Fibroblast of mammary gland (primary cell): Measurements from ENCODE around the gene WASF2.
"Not testable (repeated sequence)": the region's sequence is repeated elsewhere in the genome, so short reads cannot be mapped to it uniquely, and the experiment has no call there.

Experiments
- DNase-seq: peaks from one replicate; pipeline ENCODE4 v3.0.0-alpha.2; 2010; ENCODE audit warnings: low read depth
- H3K4me3 ChIP-seq: 2 replicates; pipeline ENCODE4 v1.5.1; 2011; ENCODE audit warnings: low read depth, mild to moderate bottlenecking, low read length, moderate library complexity; ENCODE audit not compliant: control insufficient read depth
- CTCF ChIP-seq: conservative IDR thresholded peaks from 2 replicates; pipeline ENCODE4 v1.5.1; 2011; ENCODE audit warnings: low read depth, low read length, inconsistent platforms; ENCODE audit not compliant: control insufficient read depth, insufficient read depth

Gene WASF2

GRCh38 chr1:27505420-27505680, 15.4 kb upstream of the WASF2 start:
- TF ChIP-seq CTCF = no peak
- no peak for DNase-seq
- no peak overlapping the region for H3K4me3 ChIP-seq

GRCh38 chr1:27504588-27505419, 14.8 kb upstream of the WASF2 start:
- TF ChIP-seq CTCF = no peak
- H3K4me3 ChIP-seq = no peak overlapping the region
- DNase-seq = peak; percentile 45

GRCh38 chr1:27503844-27504587, 14.0 kb upstream of the WASF2 start:
- peak; percentile 61 for DNase-seq
- no peak for TF ChIP-seq CTCF
- no peak overlapping the region for H3K4me3 ChIP-seq

- no peak for DNase-seq
- no peak for TF ChIP-seq CTCF
- H3K4me3 ChIP-seq = no peak overlapping the region
Measured at GRCh38 chr1:27503033-27503432, 13.1 kb upstream of the WASF2 start.

- not testable (repeated sequence) for DNase-seq, H3K4me3 ChIP-seq
Measured at GRCh38 chr1:27501159-27501558, 11.2 kb upstream of the WASF2 start.

GRCh38 chr1:27499142-27499541, 9.2 kb upstream of the WASF2 start:
- no peak overlapping the region for H3K4me3 ChIP-seq
- no peak for TF ChIP-seq CTCF
- DNase-seq = no peak

- peak; percentile 52 for DNase-seq
- peak; percentile 39 for TF ChIP-seq CTCF
- H3K4me3 ChIP-seq = peak overlapping the region; percentile 25
Measured at GRCh38 chr1:27496604-27497155, 6.7 kb upstream of the WASF2 start.
